ENCODE data around the gene UQCRC1. TPM values are rescaled to one million over a fixed set of nuclear protein-coding genes. Genes with fewer than 3 reads are reported as not detected.

Gene UQCRC1
- total RNA-seq, 1 donor from 2014 or later: 126 TPM

- H3K27ac ChIP-seq: no peak overlapping the region
- H3K4me3 ChIP-seq: no peak overlapping the region
- H3K9me3 ChIP-seq: peaks cover 9% of the 10 kb centered on the region
- no peak for ATAC-seq
- H3K4me1 ChIP-seq: no peaks in the 10 kb centered on the region
- no peaks in the 10 kb centered on the region for H3K36me3 ChIP-seq
- intact Hi-C loops (cut with DNase I): no loop called here
- no peaks in the 10 kb centered on the region for H3K27me3 ChIP-seq
- no peak for DNase-seq
- TF ChIP-seq CTCF (IDR thresholded peaks at IDR 0.05): no peak
These were observed 10.4 kb upstream of the UQCRC1 start for GRCh38 chr3:48619541-48620524.

GRCh38 chr3:48617559-48617958, 8.1 kb upstream of the UQCRC1 start:
- no peak for TF ChIP-seq CTCF (IDR thresholded peaks at IDR 0.05)
- intact Hi-C loops (cut with DNase I): no loop called here

GRCh38 chr3:48614044-48614443, 4.6 kb upstream of the UQCRC1 start:
- Histone ChIP-seq H3K4me3 (no peak overlapping the region), H3K36me3 (no peaks in the 10 kb centered on the region), H3K9me3 (peaks cover 9% of the 10 kb centered on the region), H3K27ac (no peak overlapping the region), H3K27me3 (no peaks in the 10 kb centered on the region), H3K4me1 (peaks cover 7% of the 10 kb centered on the region)
- intact Hi-C loops (cut with DNase I): no loop called here
- no peak for TF ChIP-seq CTCF (IDR thresholded peaks at IDR 0.05)
- ATAC-seq (peak; percentile 6), DNase-seq (no peak)

More at GRCh38 chr3:48617559-48617958, 8.1 kb upstream of the UQCRC1 start:
- Histone ChIP-seq H3K4me3 (no peak overlapping the region), H3K27ac (no peak overlapping the region), H3K4me1 (no peaks in the 10 kb centered on the region), H3K9me3 (peaks cover 9% of the 10 kb centered on the region), H3K36me3 (no peaks in the 10 kb centered on the region), H3K27me3 (no peaks in the 10 kb centered on the region)
- DNase-seq (no peak), ATAC-seq (no peak)

DNA sequence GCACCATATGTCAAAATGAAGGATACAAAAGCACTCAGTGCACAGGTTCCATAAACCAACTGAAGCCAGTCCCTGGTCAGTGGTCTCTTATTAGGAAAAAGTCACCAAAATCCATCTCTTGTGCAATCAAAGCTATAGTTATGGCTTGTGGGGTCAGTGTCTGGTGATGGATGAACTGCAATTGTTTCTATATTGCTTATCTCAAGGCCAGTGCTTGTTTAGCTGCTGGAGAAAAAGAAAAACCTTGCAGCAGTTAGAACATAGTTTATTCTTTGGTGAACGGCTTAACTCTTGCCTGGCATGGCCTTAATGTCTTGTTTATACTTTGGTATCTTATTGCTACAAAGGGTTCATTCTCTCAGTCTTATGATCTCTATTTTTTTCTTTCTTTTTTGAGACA, 2.9 kb upstream of the UQCRC1 start:
- Histone ChIP-seq H3K4me1 (peaks cover 18% of the 10 kb centered on the region), H3K4me3 (no peak overlapping the region), H3K9me3 (peaks cover 4% of the 10 kb centered on the region), H3K36me3 (peaks cover 11% of the 10 kb centered on the region), H3K27me3 (no peaks in the 10 kb centered on the region), H3K27ac (no peak overlapping the region)
- intact Hi-C loops (cut with DNase I): no loop called here
- ATAC-seq (no peak), DNase-seq (no peak)
- no peak for TF ChIP-seq CTCF (IDR thresholded peaks at IDR 0.05)

GRCh38 chr3:48607519-48607918, 1.9 kb downstream of the UQCRC1 start:
- H3K36me3 ChIP-seq: peaks cover 56% of the 10 kb centered on the region
- no peak overlapping the region for H3K4me3 ChIP-seq
- H3K27ac ChIP-seq: no peak overlapping the region
- intact Hi-C loops (cut with DNase I): no loop called here
- no peaks in the 10 kb centered on the region for H3K27me3 ChIP-seq
- TF ChIP-seq CTCF (IDR thresholded peaks at IDR 0.05): no peak
- no peak for ATAC-seq
- no peaks in the 10 kb centered on the region for H3K9me3 ChIP-seq
- peaks cover 18% of the 10 kb centered on the region for H3K4me1 ChIP-seq
- no peak for DNase-seq

Data from upper lobe of right lung (tissue), 1 donor.